MCF 10A (cell line): ENCODE data around the gene NTN1. TPM values are rescaled to one million over a fixed set of nuclear protein-coding genes. Genes with fewer than 3 reads are reported as not detected.
"Not testable (repeated sequence)": the region's sequence is repeated elsewhere in the genome, so short reads cannot be mapped to it uniquely, and the experiment has no call there.

ENCODE experiments used
- BruUV-seq: library from RNA; stranded (reverse); fragments of 400-500 nt; replicated peaks from 2 replicates; lab custom pipeline; 2021; lab: Mats Ljungman, UMichigan
- CTCF ChIA-PET: fragments of 300-600 bp; sonication (Branson Sonifier 250); formaldehyde crosslinking; extraction: SDS; loops from one replicate; lab custom pipeline; 2021; ENCODE audit warnings: antibody characterized with exemption, inconsistent platforms; lab: Yijun Ruan, JAX
- POLR2A ChIA-PET: fragments of 300-600, 350-650 bp; sonication (Branson Sonifier 250); formaldehyde crosslinking; extraction: SDS; loops from one replicate; lab custom pipeline; 2020; ENCODE audit warnings: antibody characterized with exemption, inconsistent platforms; lab: Yijun Ruan, JAX
- DNase-seq: peaks from one replicate; pipeline ENCODE4 v3.0.0-alpha.2; 2018; ENCODE audit not compliant: unreplicated experiment
- H3K27ac Mint-ChIP-seq: one replicate; pipeline ENCODE4 v1.8.0; 2022; ENCODE audit warnings: mild to moderate bottlenecking, low read depth, mixed read lengths; ENCODE audit not compliant: unreplicated experiment
- H3K27me3 Mint-ChIP-seq: one replicate; pipeline ENCODE4 v1.8.0; 2022; ENCODE audit warnings: mixed read lengths; ENCODE audit not compliant: insufficient read depth, unreplicated experiment
- H3K36me3 Mint-ChIP-seq: one replicate; pipeline ENCODE4 v1.8.0; 2022; ENCODE audit warnings: mild to moderate bottlenecking, moderate library complexity, mixed read lengths; ENCODE audit not compliant: insufficient read depth, unreplicated experiment
- H3K4me1 Mint-ChIP-seq: one replicate; pipeline ENCODE4 v1.8.0; 2022; ENCODE audit warnings: mixed read lengths; ENCODE audit not compliant: insufficient read depth, unreplicated experiment
- H3K4me3 Mint-ChIP-seq: one replicate; pipeline ENCODE4 v1.8.0; 2022; ENCODE audit warnings: mild to moderate bottlenecking, moderate library complexity, mixed read lengths; ENCODE audit not compliant: unreplicated experiment
- H3K9me3 Mint-ChIP-seq: one replicate; pipeline ENCODE4 v1.8.0; 2022; ENCODE audit warnings: mixed read lengths; ENCODE audit not compliant: unreplicated experiment
- intact Hi-C: fragments of 100-400 bp; cut with micrococcal nuclease; formaldehyde crosslinking; loops from 2 replicates; pipeline ENCODE4 v1.14.1; 2022
- total RNA-seq: library from RNA; stranded (reverse); gene quantifications from 2 replicates; pipeline ENCODE4 v1.2.3, GENCODE V29; 2022
- TF ChIP-seq, protein P1 (sequence below): fragments of 200-600 bp; IDR thresholded peaks from one replicate; pipeline ENCODE4 v1.8.0; 2022; ENCODE audit warnings: antibody characterized with exemption, mild to moderate bottlenecking; ENCODE audit not compliant: unreplicated experiment

The NTN1 gene
- total RNA-seq, 1 experiment from 2014 or later, result 0.23 TPM

DNA sequence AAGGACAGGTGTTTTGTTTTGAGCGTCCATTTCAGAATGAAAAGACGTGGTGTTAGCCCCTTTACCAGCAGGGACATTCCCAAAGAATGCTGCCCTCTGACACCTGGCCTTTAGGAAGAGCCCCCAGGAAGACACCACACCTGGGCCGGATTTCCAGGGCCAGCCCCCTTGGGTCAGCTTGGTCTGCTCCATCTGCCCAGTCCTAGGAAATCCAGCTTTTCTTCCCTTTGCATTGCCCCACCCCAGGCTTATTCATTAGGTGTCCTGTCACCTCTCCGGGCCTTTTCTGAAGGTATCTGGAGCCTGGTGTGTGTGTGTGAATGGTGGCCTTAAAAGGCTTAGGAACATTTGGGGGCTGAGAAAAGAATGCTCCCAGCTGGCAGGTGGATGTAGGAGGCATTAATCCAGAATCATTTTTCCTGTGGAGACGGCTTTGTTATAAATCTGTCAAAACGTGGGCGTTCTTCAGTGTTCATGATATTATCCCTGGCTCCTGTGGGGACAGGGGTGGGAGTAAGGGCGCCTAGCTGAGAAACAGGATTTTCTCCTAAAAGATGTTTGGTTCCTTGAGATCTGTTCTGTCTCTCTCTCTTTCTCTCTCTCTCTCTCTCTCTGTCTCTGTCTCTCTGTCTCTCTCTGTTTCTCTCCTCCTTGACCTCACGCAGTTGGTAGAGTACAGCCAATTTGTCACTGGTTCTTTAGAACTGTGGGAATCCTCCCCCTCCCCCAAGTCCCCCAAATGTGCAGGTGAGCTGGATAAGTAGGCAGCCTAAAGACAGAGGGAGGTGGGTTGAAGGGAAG lies 84.0 kb downstream of the NTN1 start:
- H3K9me3 Mint-ChIP-seq, result no peaks in the 10 kb centered on the region
- no TSS peak for BruUV-seq
- no peak for DNase-seq
- TF ChIP-seq, protein P1, sequence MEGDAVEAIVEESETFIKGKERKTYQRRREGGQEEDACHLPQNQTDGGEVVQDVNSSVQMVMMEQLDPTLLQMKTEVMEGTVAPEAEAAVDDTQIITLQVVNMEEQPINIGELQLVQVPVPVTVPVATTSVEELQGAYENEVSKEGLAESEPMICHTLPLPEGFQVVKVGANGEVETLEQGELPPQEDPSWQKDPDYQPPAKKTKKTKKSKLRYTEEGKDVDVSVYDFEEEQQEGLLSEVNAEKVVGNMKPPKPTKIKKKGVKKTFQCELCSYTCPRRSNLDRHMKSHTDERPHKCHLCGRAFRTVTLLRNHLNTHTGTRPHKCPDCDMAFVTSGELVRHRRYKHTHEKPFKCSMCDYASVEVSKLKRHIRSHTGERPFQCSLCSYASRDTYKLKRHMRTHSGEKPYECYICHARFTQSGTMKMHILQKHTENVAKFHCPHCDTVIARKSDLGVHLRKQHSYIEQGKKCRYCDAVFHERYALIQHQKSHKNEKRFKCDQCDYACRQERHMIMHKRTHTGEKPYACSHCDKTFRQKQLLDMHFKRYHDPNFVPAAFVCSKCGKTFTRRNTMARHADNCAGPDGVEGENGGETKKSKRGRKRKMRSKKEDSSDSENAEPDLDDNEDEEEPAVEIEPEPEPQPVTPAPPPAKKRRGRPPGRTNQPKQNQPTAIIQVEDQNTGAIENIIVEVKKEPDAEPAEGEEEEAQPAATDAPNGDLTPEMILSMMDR, result no peak
- no peaks in the 10 kb centered on the region for H3K36me3 Mint-ChIP-seq
- intact Hi-C loops, result no loop called here
- H3K4me3 Mint-ChIP-seq, result no peak overlapping the region
- H3K4me1 Mint-ChIP-seq, result no peaks in the 10 kb centered on the region
- no peaks in the 10 kb centered on the region for H3K27me3 Mint-ChIP-seq
- no peak overlapping the region for H3K27ac Mint-ChIP-seq
- ChIA-PET CTCF (interaction anchor here (0.6 to 0.7 kb wide), 2 partner anchors 273 to 285 kb away, joined by 3 to 4 read pairs; no protein-coding TSS in a partner anchor), POLR2A (no interaction called here)

DNA sequence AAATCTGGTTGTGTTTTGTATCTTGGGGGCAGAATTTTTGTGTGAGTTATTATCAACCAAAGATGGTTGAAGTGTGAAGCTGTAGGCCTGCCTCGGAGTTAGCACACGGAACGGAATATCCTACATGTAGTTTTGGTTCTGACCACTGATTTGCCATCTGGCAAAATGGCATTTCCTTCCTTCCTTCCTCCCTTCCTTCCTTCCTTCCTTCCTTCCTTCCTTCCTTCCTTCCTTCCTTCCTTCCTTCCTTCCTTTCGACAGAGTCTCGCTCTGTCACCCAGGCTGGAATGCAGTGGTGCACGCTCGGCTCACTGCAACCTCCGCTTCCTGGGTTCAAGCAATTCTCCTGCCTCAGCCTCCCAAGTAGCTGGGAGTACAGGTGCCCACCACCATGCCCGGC lies 85.0 kb downstream of the NTN1 start:
- H3K4me1 Mint-ChIP-seq, BruUV-seq, POLR2A ChIA-PET, DNase-seq, intact Hi-C loops, H3K36me3 Mint-ChIP-seq, H3K4me3 Mint-ChIP-seq, H3K27me3 Mint-ChIP-seq, H3K27ac Mint-ChIP-seq, H3K9me3 Mint-ChIP-seq: not testable (repeated sequence)
- CTCF ChIA-PET, result interaction anchor here (0.7 kb wide), 1 partner anchor 274 kb away, joined by 4 read pairs; no protein-coding TSS in a partner anchor

- no TSS peak for BruUV-seq
- ChIA-PET CTCF (no interaction called here), POLR2A (no interaction called here)
- no peaks in the 10 kb centered on the region for H3K36me3 Mint-ChIP-seq
- no peaks in the 10 kb centered on the region for H3K4me1 Mint-ChIP-seq
- DNase-seq, result no peak
- TF ChIP-seq, protein P1, result no peak
- intact Hi-C loops, result no loop called here
- H3K27ac Mint-ChIP-seq, result no peak overlapping the region
- no peaks in the 10 kb centered on the region for H3K9me3 Mint-ChIP-seq
- no peak overlapping the region for H3K4me3 Mint-ChIP-seq
- H3K27me3 Mint-ChIP-seq, result no peaks in the 10 kb centered on the region
These were observed 86.2 kb downstream of the NTN1 start for GRCh38 chr17:9107527-9107926.

- intact Hi-C loops, result no loop called here
- Mint-ChIP-seq H3K27me3 (no peaks in the 10 kb centered on the region), H3K4me1 (no peaks in the 10 kb centered on the region), H3K4me3 (no peak overlapping the region), H3K9me3 (no peaks in the 10 kb centered on the region), H3K27ac (no peak overlapping the region), H3K36me3 (no peaks in the 10 kb centered on the region)
- ChIA-PET CTCF (no interaction called here), POLR2A (no interaction called here)
- DNase-seq, result no peak
- no TSS peak for BruUV-seq
- TF ChIP-seq, protein P1, result no peak
These were observed 86.8 kb downstream of the NTN1 start for GRCh38 chr17:9108146-9108545.
